CD4-positive, alpha-beta T cell treated with Interleukin-15 for 4 hours (primary cell): Measurements from ENCODE around the gene MPC2.

ENCODE experiments used
- DNase-seq: peaks from one replicate; pipeline ENCODE4 v3.0.0-alpha.2; 2020; ENCODE audit warnings: low spot score

The MPC2 gene

DNA sequence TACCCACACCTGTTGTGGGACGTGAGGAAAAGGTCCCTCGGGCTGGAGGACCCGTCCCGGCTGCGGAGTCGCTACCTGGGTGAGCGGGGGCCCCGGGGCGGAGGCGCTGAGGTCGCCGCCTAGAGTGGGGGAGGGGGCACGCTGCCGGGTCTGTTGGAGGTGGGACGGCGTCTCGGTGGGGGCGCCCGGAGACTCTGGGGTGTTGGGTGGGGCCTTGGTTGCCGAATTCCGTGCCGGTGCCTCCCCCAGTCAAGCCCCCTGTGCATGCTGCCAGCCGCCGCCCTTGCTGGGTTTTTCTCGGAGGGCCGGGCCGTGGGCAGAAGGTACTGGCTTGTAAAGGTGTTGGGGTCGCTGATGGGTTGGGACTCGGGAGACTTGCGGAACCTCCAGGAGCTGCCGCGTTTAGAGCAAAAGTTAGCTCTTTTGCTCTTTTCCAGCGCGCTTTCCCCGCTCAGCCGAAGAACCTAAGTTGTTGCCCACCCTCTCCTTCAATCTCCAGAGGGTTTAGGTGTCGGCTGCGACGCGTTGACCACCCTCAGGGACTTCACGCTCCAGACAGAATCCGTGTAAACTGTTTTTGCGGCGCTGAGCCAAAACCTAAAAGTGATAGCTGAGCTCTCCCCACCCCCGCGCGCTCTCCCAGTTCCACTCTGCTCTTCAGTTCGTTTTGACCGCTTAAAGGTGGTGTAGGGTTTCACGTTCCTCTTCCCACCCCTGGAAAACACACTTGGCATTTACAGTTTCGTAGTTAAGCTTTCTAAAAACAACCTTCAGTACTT is at the start of gene MPC2:
Gene MPC2, minus strand, starts transcription at position 143 of the 779 bp plus-strand sequence. CDS start 1,231 bp downstream, outside the sequence.
- DNase-seq = peak; percentile 60

DNA sequence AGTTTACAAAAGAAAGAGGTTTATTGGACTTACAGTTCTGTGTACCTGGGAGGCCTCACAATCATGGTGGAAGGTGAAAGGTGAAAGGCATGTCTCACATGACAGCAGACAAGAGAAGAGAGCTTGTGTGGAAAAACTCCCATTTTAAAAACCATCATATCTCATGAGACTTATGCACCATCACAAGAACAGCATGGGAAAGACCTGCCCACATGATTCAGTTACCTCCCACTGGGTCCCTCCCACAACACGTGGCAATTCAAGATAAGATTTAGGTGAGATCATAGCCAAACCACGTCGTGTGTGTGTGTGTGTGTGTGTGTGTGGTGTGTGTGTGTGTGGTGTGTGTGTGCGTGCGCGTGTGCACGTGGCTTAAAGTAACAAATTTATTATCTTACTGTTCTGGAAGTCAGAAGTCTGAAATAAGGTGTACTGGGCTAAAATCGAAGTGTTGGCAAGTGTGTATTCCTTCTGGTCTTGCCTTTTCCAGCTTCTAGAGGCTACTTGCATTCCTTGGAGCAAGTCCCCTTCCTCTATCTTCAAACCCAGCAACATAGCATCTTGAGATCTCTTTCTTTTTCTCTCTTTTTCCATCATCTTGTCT is 48.1 kb upstream of the MPC2 start:
- peak; percentile 5 for DNase-seq

DNA sequence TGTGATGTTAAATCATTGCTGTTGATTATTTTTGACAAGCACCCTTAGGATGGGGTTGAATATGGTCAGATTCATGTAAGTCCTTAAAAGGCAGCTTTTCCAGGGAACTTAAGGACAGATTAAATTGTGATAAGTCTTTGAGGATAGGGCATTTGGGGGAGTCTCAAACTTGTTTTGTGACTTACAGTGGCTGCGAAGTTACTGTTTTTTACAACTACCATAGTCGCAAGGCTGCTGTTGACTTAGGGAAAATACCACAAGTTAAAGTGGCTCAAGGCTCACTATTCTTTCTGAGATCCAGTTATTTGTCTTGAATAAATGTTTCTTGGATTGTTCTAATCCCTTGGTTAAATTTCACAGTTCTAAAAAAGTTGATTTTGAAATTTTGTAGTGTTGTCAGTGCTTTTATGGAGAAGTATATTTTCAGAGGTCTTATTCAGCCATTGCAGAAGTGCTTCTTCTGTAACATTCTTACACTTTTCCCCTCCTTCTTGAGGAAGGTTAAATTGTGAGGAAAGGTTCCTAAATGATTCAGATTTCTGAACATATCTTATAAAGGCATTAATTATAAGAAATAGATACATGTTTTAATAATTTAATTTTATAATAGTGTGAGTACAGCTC is 47.0 kb upstream of the MPC2 start:
- no peak for DNase-seq

DNA sequence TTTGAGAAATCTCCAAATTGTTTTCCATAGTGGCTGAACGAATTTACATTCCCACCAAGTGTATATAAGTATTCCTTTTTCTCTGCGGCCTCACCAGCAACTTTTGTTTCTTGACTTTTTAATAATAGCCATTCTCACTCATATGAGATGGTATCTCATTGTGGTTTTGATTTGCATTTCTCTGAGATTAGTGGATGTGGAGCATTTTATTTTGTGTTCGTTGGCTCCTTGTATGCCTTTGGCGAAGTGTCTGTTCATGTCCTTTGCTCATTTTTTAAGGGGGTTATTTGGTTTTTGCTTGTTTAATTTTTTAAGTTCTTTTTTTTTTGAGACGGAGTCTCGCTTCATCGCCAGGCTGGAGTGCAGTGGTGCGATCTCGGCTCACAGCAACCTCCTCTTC is 45.1 kb upstream of the MPC2 start:
- DNase-seq = no peak

DNA sequence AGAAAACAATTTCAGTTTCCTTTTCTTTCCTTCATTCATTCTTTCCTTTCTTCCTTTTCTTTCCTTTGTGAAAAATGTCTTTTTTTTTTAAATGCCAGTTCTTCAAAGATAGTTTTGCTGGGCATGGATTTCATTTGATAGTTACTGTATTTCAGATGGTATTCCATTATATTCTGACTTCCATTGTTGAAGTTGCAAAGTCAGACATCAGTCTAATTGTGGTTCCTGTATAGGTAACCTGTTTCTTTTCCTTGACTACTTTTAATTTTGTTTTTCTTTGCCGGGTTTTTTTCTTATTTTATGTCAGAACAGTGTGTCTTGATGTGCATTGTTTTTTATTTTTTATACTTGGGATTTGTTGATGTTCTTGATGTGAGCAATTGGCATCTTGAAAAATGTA is 40.4 kb upstream of the MPC2 start:
- DNase-seq = no peak

DNA sequence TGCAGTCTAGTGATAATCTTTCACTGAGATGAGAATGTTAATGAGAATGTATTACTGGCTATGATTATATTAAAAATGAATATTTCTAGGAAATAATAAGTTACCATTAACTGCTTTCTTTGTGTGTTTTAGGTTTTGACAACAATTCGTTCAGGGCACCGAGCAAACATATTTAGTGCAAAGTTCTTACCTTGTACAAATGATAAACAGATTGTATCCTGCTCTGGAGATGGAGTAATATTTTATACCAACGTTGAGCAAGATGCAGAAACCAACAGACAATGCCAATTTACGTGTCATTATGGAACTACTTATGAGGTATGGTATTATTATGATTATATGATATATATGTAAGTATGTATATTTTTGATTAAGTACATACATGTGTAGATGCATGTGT is 37.8 kb upstream of the MPC2 start:
- no peak for DNase-seq

DNA sequence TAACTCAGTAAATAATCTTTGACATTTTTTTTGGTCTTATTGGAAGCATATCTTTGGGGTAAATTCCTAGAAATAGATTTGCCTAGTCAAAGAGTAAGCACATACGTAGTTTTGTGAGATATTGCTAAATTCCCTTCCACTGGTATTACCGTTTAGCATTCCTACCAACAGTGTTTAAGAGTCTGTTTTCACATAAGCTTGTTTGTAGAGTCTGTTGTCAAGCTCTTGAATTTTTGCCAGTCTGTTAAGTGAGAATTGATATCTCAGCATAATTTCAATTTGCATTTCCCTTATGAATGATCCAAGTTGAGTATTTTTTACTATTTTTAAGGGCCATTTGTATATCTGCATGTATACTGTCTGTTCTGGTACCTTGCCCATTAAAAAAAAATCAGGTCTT is 37.0 kb upstream of the MPC2 start:
- no peak for DNase-seq

DNA sequence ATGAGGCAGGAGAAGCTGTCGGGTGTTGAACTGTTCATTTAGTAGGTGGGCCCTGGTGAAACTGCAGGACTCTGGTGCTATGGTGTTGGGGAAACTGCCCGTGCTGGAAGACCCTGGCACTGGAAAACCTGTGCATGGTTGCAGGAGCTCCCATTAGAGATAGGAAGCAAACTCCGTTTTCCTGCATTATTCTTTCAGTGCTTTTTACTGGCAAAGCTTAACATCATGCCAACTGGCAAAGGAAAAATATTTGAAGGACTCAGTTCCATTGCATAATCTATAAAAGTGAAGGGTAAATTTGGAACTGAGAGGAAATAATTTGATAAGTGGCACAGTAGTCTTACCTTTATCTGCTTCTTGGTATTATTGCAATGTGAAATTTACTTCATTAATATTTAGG is 31.7 kb upstream of the MPC2 start:
- no peak for DNase-seq

DNA sequence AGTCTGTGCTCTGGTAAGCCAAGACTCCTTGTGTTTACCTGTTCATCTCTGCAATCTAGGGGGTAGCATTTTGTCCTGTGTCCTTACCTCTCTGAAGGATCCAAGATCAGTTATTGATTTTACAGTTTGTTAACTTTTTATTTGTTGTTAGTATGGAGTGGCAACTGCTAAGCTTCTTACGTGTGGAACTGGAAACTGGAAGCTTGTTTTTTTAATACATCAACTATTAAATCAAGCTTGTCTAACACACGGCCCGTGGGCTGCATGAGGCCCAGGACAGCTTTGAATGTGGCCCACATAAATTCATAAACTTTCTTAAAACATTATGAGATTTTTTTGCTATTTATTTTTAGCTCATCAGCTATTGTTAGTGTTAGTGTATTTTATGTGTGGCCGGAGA is 29.2 kb upstream of the MPC2 start:
- no peak for DNase-seq

DNA sequence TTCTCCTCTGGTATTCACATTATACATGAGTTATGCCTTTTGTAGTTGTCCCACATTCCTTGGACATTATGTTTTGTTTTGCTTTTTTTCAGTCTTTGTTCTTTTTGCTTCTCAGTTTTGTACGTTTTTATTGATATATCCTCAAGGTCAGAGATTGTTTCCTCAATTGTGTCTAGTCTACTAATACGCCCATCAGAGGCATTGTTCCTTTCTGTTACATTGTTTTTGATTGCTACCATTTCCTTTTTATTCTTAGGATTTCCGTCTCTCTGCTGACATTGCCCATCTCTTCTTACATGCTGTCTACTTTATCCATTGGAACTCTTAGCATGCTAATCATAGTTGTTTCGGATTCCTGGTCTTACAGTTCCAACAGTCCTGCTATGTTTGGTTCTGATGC is 27.8 kb upstream of the MPC2 start:
- no peak for DNase-seq

DNA sequence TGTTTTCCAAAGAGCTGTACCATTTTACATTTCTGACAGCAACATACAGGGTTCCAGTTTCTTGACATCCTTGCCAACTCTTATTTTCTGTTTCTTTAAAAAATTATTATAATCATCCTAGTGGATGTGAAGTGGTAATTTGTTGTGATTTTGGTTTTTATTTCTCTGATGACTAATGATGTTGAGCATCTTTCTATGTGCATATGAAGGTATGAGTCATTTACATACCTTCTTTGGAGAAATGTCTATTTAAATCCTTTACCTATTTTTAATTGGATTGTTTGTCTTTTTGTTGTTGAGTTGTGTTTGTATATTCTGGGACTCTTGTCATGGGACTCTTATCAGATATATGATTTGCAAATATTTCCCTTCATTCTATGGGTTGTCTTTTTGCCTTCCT is 20.8 kb upstream of the MPC2 start:
- no peak for DNase-seq

DNA sequence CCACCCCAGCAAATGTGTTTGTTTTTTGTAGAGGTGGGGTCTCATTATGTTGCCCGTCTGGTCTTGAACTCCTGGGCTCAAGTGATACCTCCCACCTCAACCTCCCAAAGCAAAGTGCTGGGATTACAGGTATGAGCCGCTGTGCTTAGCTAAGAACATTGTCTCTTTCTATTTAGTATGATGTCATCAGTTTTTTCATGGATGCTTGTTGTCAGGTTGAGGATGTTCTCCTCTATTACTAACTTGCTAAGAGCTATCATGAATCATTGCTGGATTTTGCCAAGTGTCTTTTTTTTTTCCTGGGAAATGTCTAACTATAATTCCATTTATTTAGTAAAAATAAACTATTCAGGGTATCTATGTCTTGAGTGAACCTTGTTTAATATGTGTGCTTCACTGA is 19.0 kb upstream of the MPC2 start:
- DNase-seq = no peak

DNA sequence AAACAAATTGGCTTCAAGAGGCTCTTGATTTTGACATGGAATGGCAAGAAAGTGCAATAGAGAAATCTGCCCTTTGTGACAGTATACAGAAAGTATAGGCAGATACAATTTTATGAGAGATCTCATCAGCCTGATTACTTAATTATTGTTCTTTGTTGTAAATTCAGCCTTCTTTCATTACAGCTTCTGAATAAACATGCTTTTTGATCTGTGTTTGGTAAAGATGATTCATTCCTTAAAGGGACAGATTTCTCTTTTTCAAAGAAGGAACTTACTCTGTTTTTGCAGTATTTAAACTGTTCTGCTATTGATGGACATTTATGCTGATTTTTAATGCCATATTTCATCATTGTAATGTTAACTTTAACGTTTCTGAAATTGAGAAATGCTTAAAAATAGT is 13.7 kb upstream of the MPC2 start:
- no peak for DNase-seq

DNA sequence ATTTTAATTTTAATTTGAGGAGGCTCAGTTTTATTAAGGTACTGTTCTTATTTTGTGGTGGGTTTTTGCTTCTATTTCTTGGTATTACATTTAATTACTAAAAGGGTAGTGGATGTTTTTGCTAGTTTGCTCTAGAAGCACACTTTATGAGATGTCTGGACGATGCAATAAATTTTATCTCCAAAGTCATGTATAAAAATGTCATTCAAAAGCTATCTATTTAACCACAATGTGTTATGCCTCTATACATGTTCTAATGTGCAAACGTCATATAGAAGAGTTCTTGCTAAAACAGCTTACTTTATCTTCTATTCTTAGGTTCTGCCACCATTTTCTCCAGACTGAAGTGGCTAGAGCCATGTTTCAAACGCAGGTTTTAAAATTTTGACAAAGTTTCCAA is 12.9 kb upstream of the MPC2 start:
- no peak for DNase-seq

DNA sequence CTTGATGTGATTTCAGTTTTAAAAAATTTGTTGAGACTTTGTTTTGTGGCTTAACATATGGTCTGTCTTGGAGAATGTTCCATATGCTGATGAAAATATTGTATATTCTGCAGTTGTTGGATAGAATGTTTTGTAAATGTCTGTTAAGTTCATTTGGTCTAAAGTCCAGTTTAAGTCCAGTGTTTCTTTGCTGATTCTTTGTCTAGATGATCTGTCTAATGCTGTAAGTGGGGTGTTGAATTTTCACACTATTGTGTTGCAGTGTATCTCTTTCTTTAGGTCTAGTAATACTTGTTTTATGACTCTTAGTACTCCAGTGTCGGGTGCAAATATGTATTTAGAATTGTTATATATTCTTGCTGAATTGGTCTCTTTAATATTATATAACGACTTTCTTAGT is 10.9 kb upstream of the MPC2 start:
- DNase-seq = no peak

DNA sequence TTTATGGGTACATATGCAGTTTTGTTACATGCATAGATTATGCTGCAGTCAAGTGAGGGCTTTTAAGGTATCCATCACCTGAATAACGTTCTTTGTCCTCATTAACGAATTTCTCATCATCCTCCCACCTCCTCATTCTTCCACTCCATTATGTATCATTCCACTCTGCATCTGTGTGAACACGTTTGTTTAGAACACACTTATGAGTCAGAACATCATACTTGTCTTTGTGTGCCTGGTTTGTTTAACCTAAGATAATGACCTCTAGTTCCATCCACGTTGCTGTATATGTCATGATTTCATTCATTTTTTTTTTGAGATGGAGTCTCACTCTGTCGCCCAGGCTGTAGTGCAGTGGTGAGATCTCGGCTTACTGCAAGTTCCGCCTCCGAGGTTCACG is 6.7 kb upstream of the MPC2 start:
- DNase-seq = no peak

DNA sequence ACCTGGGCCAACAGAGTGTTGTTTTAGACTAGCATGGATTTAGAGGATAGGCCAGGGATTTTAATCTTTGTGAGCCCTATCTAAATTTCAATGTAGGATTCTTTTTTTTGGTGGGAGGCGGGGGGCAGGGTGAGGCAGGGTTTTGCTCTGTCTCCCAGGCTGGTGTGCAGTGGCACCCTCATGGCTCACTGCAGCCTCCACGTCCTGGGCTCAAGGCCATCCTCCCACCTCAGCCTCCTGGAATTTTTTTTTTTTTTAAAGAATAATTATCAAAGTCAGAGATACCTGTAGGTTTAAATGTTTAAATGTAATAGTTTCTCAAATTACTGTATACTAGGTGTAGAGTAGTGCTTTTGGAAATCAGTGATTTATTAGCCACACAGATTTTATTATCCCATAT is 3.4 kb upstream of the MPC2 start:
- DNase-seq = no peak

DNA sequence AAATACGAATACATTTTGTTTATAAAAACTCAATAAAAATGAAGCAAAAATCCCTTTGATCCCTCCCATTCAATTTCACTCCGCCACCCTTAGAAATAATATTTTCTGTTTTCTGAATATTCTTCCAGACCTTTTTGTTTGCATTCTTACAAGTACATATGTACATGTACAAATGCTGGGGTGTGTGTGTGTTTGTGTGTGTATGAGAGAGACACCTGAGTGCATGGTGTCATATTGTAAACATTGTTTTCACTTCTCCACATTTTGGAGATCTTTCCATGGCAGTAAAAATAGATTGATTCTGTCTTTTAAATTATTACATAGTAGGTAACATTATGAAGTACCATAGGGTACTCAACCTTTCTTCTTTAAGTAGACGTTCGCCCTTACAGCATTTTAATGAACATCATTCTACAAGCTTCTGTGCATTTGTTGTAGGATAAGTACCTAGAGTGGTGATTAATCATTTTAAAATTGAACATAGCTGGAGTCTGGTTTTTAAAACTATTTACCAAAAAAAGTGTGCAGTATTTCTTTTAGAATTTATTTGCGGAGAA is 1.3 kb upstream of the MPC2 start:
- DNase-seq = no peak

DNA sequence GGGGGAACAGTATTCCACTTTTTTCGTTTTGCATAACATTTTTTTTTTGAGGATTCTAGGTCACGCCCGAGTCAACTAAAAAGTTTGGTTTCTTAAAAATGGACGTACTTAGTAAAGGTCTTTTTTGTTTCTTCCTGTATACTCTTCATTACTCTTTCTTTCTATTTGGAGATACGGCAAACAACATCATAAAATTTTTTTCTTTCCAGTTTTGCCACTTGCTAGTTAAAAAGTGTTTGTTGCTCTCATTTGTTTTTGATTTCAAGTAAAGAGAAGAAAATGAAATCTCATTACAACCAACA is 788 bp upstream of the MPC2 start:
- DNase-seq = no peak

DNA sequence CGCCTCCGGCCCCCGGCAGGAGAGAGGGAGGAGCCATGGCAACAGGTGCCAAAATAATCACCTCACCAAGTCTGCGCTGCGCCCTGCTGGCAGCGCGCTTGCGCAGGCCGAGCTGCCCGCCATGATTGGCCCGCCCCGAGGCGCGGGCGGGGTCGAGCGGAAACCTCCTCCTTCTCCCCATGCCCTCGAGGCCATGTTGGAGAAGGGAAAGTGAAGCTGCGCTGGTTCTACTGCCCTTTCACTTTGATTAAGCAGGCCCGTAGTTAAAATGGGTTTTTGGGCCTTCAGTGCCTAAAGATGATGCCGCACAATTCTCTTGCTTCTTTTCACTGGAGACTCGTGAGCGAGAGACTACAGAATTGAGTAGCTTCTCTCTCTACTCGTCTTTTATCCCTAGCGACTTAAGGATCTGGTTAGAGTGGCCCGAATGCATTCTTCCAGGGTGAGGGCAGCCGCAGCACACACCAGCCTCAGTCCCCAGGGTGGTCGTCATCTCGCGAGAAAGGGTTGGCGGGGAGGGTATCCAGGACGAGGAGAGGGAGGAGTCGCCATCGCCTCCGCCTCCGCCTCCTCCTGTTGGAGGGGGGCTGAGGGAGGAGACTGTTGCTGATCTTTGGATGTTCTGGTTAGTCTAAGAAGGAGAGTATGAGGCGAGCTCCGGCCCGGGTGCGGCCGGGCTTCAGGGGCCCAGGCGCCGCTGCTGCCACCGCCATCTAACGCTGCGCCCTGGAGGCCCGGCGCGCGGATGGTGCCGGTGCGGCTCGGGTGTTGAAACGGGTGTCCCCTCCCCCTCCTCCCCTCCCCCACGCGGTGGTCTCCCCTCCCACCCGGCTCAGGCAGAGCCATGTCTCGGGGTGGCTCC is 573 bp downstream of the MPC2 start, which contains the start of gene DCAF6:
Gene DCAF6, plus strand, starts transcription at position 616 of the 862 bp plus-strand sequence. Its CDS starts 229 bp downstream, at position 845.
- DNase-seq = peak; percentile 99

DNA sequence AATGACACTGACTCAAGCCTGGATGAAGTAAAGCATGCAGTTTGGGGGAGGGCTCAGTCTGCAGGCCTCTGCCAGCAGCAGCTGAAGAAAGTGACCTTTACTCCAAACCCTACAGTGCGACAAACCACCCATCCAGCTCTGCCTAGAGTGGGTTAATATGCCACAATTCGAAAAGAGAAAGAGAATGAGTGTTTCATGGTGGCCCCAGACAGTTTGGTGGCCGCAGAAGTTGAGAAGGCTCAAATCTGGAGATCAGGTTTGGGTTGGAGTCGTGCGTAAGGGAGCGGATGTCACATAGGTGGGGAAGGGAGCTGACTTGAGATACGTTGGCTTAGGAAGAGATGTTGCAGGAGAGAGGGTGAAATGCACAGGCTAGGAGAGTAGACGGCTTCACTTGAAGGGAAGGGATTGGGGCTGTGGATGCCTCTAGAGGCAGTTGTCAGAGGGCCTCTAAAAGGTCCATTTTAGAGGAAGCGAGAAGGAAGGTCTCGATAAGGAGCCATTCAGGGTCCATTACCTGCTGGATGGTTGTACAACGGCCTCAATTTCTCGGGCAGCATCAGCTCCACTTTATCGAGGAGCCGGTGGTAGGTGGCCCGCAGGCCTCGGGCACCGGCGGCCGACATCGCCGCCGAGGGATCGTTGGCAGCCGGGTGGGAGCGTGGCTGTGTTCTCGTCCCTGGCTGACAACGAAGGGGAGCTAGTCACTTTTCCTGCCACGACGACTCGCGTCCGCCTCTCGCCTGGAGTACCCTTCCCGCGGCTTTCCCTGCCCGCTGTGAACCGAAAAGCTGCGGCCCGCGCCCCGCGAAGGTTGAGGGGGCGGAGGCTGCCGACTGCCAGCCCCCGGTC is 1.4 kb downstream of the MPC2 start:
- peak; percentile 26 for DNase-seq
